GM21515 (cell line): ENCODE data around the gene GNMT.

Experiments used
- ATAC-seq: cut with Tn5 transposase; IDR thresholded peaks from one replicate; pipeline ENCODE4 v1.9.1; 2021; ENCODE audit not compliant: unreplicated experiment

Gene GNMT

DNA sequence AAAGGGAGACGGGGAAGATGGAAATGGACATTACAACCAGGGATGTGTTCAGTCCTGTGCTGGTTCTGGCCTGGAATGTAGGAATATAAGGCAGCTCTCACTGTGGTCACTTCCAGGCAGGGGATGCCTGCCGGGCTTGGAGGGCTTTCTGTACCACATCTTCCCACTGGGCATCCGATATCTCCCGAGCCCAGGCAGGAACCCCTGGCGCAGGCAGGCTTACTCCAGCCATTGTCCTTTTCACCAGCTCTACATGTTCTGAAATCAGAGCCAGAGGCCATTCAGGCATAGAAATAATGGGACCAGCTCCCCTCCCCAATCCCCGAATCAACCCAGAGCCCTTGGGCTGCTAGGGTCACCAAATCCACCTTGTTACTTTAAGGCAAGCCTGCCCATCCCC is 51.8 kb downstream of the GNMT start:
- no peak for ATAC-seq

DNA sequence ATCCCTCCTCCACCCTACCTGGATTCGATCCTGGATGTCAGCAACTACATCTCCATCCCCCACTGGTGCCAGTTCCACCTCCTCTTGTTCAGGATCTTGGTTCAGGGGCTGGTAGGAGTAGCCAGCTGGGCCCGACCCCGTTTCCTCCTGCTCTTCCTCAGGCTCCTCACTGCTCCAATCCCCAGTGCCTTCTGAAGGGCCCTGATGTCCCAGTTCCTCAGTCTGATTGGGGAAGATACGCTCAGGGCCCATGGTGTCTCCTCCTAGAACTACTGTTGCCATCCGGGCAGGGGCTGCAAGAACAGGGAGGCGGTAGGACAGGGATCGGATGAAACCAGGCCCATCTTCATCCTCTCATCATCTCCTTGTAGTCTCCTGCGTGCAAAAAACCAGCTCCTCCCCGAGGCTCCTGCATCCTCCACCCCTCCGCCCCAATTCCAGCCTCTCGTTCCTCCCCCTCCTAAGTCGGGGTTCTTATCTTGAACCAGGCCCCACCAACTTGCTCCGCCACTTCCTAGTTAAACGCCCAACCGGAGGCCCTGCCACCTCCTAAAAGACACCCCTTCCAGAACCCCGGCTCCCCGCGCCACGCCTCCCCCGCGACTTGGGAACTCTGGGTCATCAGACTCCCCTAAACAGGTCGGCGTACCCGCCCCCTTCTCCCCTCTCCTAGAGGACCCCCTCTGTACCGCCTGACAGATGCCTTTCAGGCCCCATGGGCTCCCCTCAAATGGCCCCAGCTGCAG is 52.7 kb downstream of the GNMT start:
- peak; percentile 5 for ATAC-seq
